Astrocyte (in vitro differentiated cells and primary cell): ENCODE data around the gene ACOT7. TPM values are rescaled to one million over a fixed set of nuclear protein-coding genes. Genes with fewer than 3 reads are reported as not detected.

Experiments
- DNase-seq: peaks from one replicate; pipeline ENCODE4 v3.0.0-alpha.2; 2010; ENCODE audit warnings: low read depth
- FAIRE-seq: peaks from 2 replicates; lab custom pipeline; 2011; peaks lifted over from hg19 to GRCh38; lab: Jason Lieb, UNC
- H2AFZ ChIP-seq: 2 replicates; pipeline ENCODE4 v1.6.0; 2012; ENCODE audit warnings: low read depth, low read length, inconsistent platforms
- H3K27ac ChIP-seq: 2 replicates; pipeline ENCODE4 v1.5.1; 2011; ENCODE audit warnings: low read depth, low read length, inconsistent platforms
- H3K27me3 ChIP-seq: 2 replicates; pipeline ENCODE4 v1.6.0; 2011; ENCODE audit warnings: low read length, inconsistent platforms; ENCODE audit not compliant: insufficient read depth
- H3K36me3 ChIP-seq: 2 replicates; pipeline ENCODE4 v1.5.1; 2011; ENCODE audit warnings: low read length, inconsistent platforms; ENCODE audit not compliant: insufficient read depth
- H3K4me1 ChIP-seq: 2 replicates; pipeline ENCODE4 v1.5.1; 2011; ENCODE audit warnings: low read length, inconsistent platforms; ENCODE audit not compliant: insufficient read depth
- H3K4me2 ChIP-seq: 2 replicates; pipeline ENCODE4 v1.6.0; 2012; ENCODE audit warnings: low read length, inconsistent platforms
- H3K4me3 ChIP-seq: 2 replicates; pipeline ENCODE4 v1.5.1; 2011; ENCODE audit warnings: low read depth, mild to moderate bottlenecking, low read length, inconsistent platforms; ENCODE audit not compliant: insufficient read depth
- H3K79me2 ChIP-seq: 2 replicates; pipeline ENCODE4 v1.6.0; 2012; ENCODE audit warnings: mild to moderate bottlenecking, low read length, inconsistent platforms; ENCODE audit not compliant: insufficient read depth
- H3K9ac ChIP-seq: 2 replicates; pipeline ENCODE4 v1.6.0; 2012; ENCODE audit warnings: mild to moderate bottlenecking, low read length, inconsistent platforms
- H3K9me3 ChIP-seq: 2 replicates; pipeline ENCODE4 v1.5.1; 2012; ENCODE audit warnings: low read depth, mild to moderate bottlenecking, low read length, inconsistent platforms; ENCODE audit not compliant: insufficient read depth
- H4K20me1 ChIP-seq: 2 replicates; pipeline ENCODE4 v1.6.0; 2012; ENCODE audit warnings: low read length, inconsistent platforms; ENCODE audit not compliant: insufficient read depth
- H3K27ac Mint-ChIP-seq: one replicate; pipeline ENCODE4 v1.8.0; 2021; ENCODE audit warnings: mild to moderate bottlenecking, mixed read lengths; ENCODE audit not compliant: unreplicated experiment
- H3K27me3 Mint-ChIP-seq: one replicate; pipeline ENCODE4 v1.8.0; 2021; ENCODE audit warnings: low read depth, mixed read lengths; ENCODE audit not compliant: unreplicated experiment
- H3K36me3 Mint-ChIP-seq: one replicate; pipeline ENCODE4 v1.8.0; 2021; ENCODE audit warnings: low read depth, mixed read lengths; ENCODE audit not compliant: unreplicated experiment
- H3K4me1 Mint-ChIP-seq: one replicate; pipeline ENCODE4 v1.8.0; 2021; ENCODE audit warnings: low read depth, mixed read lengths; ENCODE audit not compliant: unreplicated experiment
- H3K4me3 Mint-ChIP-seq: one replicate; pipeline ENCODE4 v1.8.0; 2021; ENCODE audit warnings: mild to moderate bottlenecking, moderate library complexity, mixed read lengths; ENCODE audit not compliant: unreplicated experiment
- H3K9me3 Mint-ChIP-seq: one replicate; pipeline ENCODE4 v1.8.0; 2021; ENCODE audit warnings: mild to moderate bottlenecking, mixed read lengths; ENCODE audit not compliant: unreplicated experiment
- EZH2 ChIP-seq: IDR thresholded peaks from 2 replicates; pipeline ENCODE4 v1.6.1; 2012; ENCODE audit warnings: mild to moderate bottlenecking, low read length, inconsistent platforms; ENCODE audit not compliant: insufficient read depth
- total RNA-seq: library from RNA; stranded (reverse); gene quantifications from 2 replicates; pipeline ENCODE4 v1.2.1, GENCODE V29; 2021
- TF ChIP-seq, protein P1 (sequence below): IDR thresholded peaks from 2 replicates; pipeline ENCODE4 v1.5.1; 2011; ENCODE audit warnings: low read depth, mild to moderate bottlenecking, inconsistent platforms, low read length, moderate library complexity; ENCODE audit not compliant: insufficient read depth

Gene ACOT7
- total RNA-seq, 1 donor from 2014 or later, result 91.1 TPM

GRCh38 chr1:6294890-6295556 is 98.5 kb downstream of the ACOT7 start:
- Mint-ChIP-seq H3K9me3 (no peaks in the 10 kb centered on the region), H3K4me3 (no peak overlapping the region), H3K27me3 (no peaks in the 10 kb centered on the region), H3K4me1 (no peaks in the 10 kb centered on the region), H3K27ac (no peak overlapping the region), H3K36me3 (peaks cover 14% of the 10 kb centered on the region)
- no peak for DNase-seq
- Histone ChIP-seq H3K9ac (no peak overlapping the region), H3K4me3 (no peak overlapping the region), H3K27ac (no peak overlapping the region), H2AFZ (no peak overlapping the region), H3K9me3 (no peaks in the 10 kb centered on the region), H4K20me1 (peaks cover 10% of the 10 kb centered on the region), H3K4me1 (peaks cover 2% of the 10 kb centered on the region), H3K27me3 (no peaks in the 10 kb centered on the region), H3K36me3 (peaks cover 2% of the 10 kb centered on the region), H3K4me2 (no peak overlapping the region), H3K79me2 (no peaks in the 10 kb centered on the region)
- TF ChIP-seq, protein P1, sequence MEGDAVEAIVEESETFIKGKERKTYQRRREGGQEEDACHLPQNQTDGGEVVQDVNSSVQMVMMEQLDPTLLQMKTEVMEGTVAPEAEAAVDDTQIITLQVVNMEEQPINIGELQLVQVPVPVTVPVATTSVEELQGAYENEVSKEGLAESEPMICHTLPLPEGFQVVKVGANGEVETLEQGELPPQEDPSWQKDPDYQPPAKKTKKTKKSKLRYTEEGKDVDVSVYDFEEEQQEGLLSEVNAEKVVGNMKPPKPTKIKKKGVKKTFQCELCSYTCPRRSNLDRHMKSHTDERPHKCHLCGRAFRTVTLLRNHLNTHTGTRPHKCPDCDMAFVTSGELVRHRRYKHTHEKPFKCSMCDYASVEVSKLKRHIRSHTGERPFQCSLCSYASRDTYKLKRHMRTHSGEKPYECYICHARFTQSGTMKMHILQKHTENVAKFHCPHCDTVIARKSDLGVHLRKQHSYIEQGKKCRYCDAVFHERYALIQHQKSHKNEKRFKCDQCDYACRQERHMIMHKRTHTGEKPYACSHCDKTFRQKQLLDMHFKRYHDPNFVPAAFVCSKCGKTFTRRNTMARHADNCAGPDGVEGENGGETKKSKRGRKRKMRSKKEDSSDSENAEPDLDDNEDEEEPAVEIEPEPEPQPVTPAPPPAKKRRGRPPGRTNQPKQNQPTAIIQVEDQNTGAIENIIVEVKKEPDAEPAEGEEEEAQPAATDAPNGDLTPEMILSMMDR, result no peak
- no peak for TF ChIP-seq EZH2
- no peak for FAIRE-seq

DNA sequence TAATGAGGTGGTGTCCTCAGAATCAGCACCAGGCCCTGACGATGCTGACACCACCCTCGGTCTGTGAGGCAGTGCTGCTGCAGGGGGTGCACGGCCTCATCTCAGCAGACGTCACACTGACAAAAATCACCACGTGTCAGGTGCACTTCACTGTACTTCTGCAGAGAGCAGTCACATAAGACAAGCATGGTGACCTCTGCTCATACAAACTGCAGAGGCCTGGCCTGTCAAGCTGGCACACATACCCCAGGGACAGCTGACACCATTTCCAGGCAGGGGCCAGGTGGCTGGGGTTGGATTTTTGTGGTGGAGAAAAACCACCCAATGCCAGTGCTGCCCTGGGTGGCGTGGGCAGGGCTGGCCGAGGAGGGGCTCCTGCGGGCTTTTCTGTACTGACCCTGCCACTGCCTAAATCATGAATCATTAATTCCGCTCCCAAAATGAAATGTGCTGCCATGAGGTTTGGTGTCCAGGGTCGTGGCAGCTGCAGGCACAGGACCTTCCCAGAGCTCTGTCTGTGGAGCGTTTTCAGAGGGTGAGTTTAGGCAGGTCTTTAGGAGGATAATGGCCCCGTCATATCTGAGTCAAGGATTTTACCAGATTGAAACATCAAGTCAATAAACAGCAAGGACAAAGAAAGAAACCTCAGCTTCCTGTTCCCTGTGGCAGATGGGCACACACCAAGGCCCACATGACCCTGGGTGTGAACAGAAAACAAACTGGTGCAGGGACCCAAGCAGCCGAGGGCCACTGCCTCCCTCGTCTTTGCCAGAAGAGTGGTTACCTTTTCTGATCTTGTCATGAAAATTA is 99.3 kb downstream of the ACOT7 start:
- Mint-ChIP-seq H3K36me3 (peaks cover 16% of the 10 kb centered on the region), H3K27ac (no peak overlapping the region)
- H3K4me2 ChIP-seq, result no peak overlapping the region

More for the DNA sequence above, 99.3 kb downstream of the ACOT7 start:
- Mint-ChIP-seq H3K9me3 (no peaks in the 10 kb centered on the region), H3K27me3 (no peaks in the 10 kb centered on the region), H3K4me1 (no peaks in the 10 kb centered on the region), H3K4me3 (no peak overlapping the region)
- peaks cover 2% of the 10 kb centered on the region for H3K36me3 ChIP-seq
- H3K27me3 ChIP-seq, result no peaks in the 10 kb centered on the region
- H3K79me2 ChIP-seq, result no peaks in the 10 kb centered on the region
- no peak overlapping the region for H3K9ac ChIP-seq
- no peak overlapping the region for H2AFZ ChIP-seq
- peaks cover 10% of the 10 kb centered on the region for H4K20me1 ChIP-seq
- no peak overlapping the region for H3K4me3 ChIP-seq
- no peaks in the 10 kb centered on the region for H3K9me3 ChIP-seq
- TF ChIP-seq, protein P1, result no peak
- TF ChIP-seq EZH2, result no peak
- FAIRE-seq (no peak), DNase-seq (no peak)
- no peak overlapping the region for H3K27ac ChIP-seq
- no peaks in the 10 kb centered on the region for H3K4me1 ChIP-seq
